Transverse colon (tissue), 4 donors: ENCODE results near the gene COLQ. TPM values are rescaled to one million over a fixed set of nuclear protein-coding genes. Genes with fewer than 3 reads are reported as not detected.

Experiments used
- DNase-seq: peaks from one replicate; pipeline ENCODE4 v3.0.0-alpha.2; 2019
- H3K27ac ChIP-seq, 4 donors: fragments of 200-600 bp; sonication (generic); 2 replicates each; pipeline ENCODE4 v1.5.1; 2016 to 2018; ENCODE audit warnings: inconsistent platforms in 4 of 4
- H3K27me3 ChIP-seq: fragments of 200-600 bp; sonication (generic); 2 replicates; pipeline ENCODE4 v1.5.1; 2017; ENCODE audit warnings: inconsistent platforms
- H3K36me3 ChIP-seq, 4 donors: fragments of 200-600 bp; sonication (generic); 2 replicates each; pipeline ENCODE4 v1.5.1; 2017 to 2019; ENCODE audit warnings: inconsistent platforms in 4 of 4
- H3K4me1 ChIP-seq, 4 donors: fragments of 200-600 bp; sonication (generic); 2 replicates each; pipeline ENCODE4 v1.5.1; 2017 to 2020; ENCODE audit warnings: inconsistent platforms in 4 of 4
- H3K4me3 ChIP-seq, 4 donors: fragments of 200-600 bp; sonication (generic); 1 replicate in 1 of 4; 2 replicates in 3 of 4; pipeline versions ENCODE4 v1.5.1 to v1.6.1; 2017 to 2019; ENCODE audit warnings: inconsistent platforms in 4 of 4
- H3K9me3 ChIP-seq, 2 donors: fragments of 200-600 bp; sonication (generic); 2 replicates each; pipeline ENCODE4 v1.5.1; 2017 to 2019; ENCODE audit warnings: inconsistent platforms in 2 of 2
- EP300 ChIP-seq: sonication (generic); formaldehyde crosslinking; IDR thresholded peaks from one replicate; pipeline ENCODE4 v1.6.1; 2017; ENCODE audit warnings: antibody characterized with exemption, low read depth
- POLR2A ChIP-seq: fragments of 450-650 bp; IDR thresholded peaks from one replicate; pipeline ENCODE4 v1.6.1; 2016; ENCODE audit warnings: antibody characterized with exemption, mild to moderate bottlenecking, moderate library complexity
- POLR2AphosphoS5 ChIP-seq, 3 donors: sonication (generic); formaldehyde crosslinking; IDR thresholded peaks; one replicate each; pipeline ENCODE4 v1.6.1; 2016; ENCODE audit warnings: antibody characterized with exemption in 3 of 3
- WGBS, 2 donors: methylation state at CpG; one replicate each; pipeline ENCODE4 v1.1.5; 2018; ENCODE audit warnings: low coverage in 1 of 2; 5-methylcytosine and 5-hydroxymethylcytosine counted together
- in situ Hi-C, 4 donors: fragments of 200-750 bp; cut with MboI; loops; one replicate each; pipeline versions ENCODE4 v1.15.0 to v1.15.1; 2017; ENCODE audit warnings: low sequenced_read_pairs in 3 of 4, low pct_ligation_motif_present in 1 of 4, low pct_unique_long_range_greater_than_20kb in 1 of 4
- intact Hi-C: fragments of 100-400 bp; cut with DNase I; formaldehyde crosslinking; loops from one replicate; pipeline ENCODE4 v1.15.1; 2023; ENCODE audit warnings: low total_unique reads
- total RNA-seq, 4 donors: library from RNA; depleted of rRNA; stranded (reverse); fragments of >200 nt; gene quantifications; one replicate each; pipeline ENCODE4 v1.1.0, GENCODE V29; 2016
- TF ChIP-seq, protein P1 (sequence below), 5 experiments: fragments of 200-600 bp in 3 of 5; fragments of 450-650 bp in 2 of 5; sonication (generic) in 3 of 5; IDR thresholded peaks; 1 replicate in 2 of 5; 2 replicates in 3 of 5; pipeline ENCODE4 v1.5.1; 2016 to 2017; ENCODE audit warnings: antibody characterized with exemption in 5 of 5, inconsistent platforms in 3 of 5, mild to moderate bottlenecking in 2 of 5, moderate library complexity in 1 of 5

The COLQ gene
- total RNA-seq, 4 donors from 2014 or later: 0.68 to 1.7 TPM; not detected in 2

DNA sequence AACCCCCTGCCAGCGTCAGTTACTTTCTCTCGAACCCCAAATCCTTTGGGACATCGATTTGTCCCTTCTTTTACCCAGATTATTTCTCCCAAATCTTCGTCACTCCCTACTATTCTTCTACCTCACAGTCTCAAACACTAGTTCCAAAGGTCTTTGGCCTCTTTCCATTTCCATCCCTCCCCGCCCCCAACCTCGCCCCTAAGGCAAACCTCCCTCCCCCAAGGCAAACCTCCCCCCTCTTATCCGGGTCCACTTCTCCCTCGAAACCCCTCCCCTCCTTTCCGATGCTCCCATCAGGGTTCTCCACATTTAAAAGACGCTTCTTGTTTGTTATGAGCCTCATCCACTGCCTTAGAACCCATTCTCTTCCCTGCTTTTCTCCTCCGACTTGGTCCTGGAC is 93.5 kb downstream of the COLQ start:
- WGBS, 2 donors: 0 to 3% methylated on average over 2 to 11 of the region's 11 CpGs
- DNase-seq: peak; percentile 46
- H3K9me3 ChIP-seq: no peaks in the 10 kb centered on the region
- in situ Hi-C loops: loop anchor here in 3 of 4 donors (25.0 kb wide), 1 partner anchor 134 kb away; no protein-coding TSS in a partner anchor
- peak overlapping the region; percentile 77 to 89 (median 85) for H3K27ac ChIP-seq
- H3K4me3 ChIP-seq: peak overlapping the region; percentile 72 to 88 (median 77)
- H3K4me1 ChIP-seq: peaks cover 6 to 41% (median 23%) of the 10 kb centered on the region in 4 donors
- intact Hi-C loops: no loop called here
- H3K36me3 ChIP-seq: peaks cover 0 to 17% (median 0%) of the 10 kb centered on the region in 4 donors
- no peak for TF ChIP-seq EP300
- no peak for TF ChIP-seq POLR2AphosphoS5 (IDR thresholded peaks at IDR 0.05)
- TF ChIP-seq POLR2A: no peak
- TF ChIP-seq, protein P1, sequence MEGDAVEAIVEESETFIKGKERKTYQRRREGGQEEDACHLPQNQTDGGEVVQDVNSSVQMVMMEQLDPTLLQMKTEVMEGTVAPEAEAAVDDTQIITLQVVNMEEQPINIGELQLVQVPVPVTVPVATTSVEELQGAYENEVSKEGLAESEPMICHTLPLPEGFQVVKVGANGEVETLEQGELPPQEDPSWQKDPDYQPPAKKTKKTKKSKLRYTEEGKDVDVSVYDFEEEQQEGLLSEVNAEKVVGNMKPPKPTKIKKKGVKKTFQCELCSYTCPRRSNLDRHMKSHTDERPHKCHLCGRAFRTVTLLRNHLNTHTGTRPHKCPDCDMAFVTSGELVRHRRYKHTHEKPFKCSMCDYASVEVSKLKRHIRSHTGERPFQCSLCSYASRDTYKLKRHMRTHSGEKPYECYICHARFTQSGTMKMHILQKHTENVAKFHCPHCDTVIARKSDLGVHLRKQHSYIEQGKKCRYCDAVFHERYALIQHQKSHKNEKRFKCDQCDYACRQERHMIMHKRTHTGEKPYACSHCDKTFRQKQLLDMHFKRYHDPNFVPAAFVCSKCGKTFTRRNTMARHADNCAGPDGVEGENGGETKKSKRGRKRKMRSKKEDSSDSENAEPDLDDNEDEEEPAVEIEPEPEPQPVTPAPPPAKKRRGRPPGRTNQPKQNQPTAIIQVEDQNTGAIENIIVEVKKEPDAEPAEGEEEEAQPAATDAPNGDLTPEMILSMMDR (IDR thresholded peaks at IDR 0.05): no peak
- no peaks in the 10 kb centered on the region for H3K27me3 ChIP-seq

DNA sequence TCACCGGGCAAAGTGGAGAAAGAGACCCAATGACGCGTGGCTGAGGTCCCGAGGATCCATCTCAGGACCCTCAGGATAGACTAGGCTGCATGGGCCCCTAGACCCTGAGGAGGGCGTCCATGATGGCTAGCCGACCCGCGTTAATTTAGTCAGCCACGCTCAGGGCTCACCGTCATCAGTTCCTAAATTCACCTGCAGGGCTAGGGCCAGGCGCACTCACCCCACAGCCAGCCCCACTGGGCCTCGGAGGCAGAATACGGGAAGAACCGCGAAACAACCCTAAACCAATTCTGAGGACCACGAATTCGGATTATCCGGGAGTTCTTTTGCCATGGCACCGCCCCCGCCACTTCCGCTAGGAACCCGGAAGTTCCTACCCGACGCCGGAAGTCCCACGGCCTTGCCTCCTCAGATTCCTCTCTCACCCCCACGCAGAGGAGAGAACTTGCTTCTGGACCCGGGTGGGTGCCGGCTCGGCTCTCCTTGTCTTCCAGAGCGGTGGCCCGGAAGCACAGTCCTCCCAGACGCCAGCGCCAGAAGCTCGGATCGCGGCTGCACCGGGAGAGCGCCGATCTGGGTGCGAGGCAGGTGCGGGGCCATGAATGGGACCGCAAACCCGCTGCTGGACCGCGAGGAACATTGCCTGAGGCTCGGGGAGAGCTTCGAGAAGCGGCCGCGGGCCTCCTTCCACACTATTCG is 94.2 kb downstream of the COLQ start, which contains the start of the genes EAF1 and METTL6:
Gene EAF1, plus strand, starts transcription at position 417 of the 699 bp plus-strand sequence. Its CDS starts 182 bp downstream, at position 599.
Gene METTL6, minus strand, starts transcription at position 363 of the 699 bp plus-strand sequence. CDS start 1,033 bp downstream, outside the sequence.
- H3K4me3 ChIP-seq: peak within 1 kb of the TSS; percentile 72 to 88 (median 77)
- in situ Hi-C loops: loop anchor here in 3 of 4 donors (25.0 kb wide), 1 partner anchor 135 kb away; no protein-coding TSS in a partner anchor
- WGBS, 2 donors: 0% methylated on average over 13 of the region's 52 CpGs; no CpG with 5 or more reads in 1 of the 2 donors

DNA sequence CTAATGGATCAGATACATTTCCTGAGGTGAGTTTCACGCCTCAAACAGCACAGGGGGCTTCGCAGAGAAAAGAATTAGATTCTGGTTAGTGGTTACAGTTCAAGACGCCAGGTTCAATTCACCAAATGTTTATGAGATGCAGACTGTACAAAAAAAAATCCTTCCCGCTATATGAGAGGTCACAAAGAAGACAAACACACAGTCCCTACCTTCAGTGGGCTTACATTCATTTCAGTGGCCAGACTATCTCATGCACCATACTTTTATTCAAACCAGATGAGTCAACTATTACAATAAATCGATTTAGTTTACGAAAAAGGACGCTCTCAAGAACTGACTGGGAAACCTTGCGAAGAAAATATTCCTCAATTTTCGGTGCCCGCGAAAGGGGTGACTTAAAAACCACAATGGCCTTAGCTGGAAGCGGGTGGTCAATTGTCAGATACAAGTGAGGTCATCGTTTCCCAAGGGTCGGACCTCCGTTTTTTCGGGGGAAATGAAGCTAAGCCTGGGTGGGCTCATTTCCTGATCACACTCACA is 94.9 kb downstream of the COLQ start:
- 54 to 81% methylated on average over 8 to 16 of the region's 16 CpGs for WGBS, 2 donors

More for the DNA sequence above, 94.2 kb downstream of the COLQ start, which contains the start of the genes EAF1 and METTL6:
- DNase-seq: peak; percentile 88
- TF ChIP-seq, protein P1 (IDR thresholded peaks at IDR 0.05): peak in 4 of 5 experiments; percentile 22 to 34 (median 23)
- TF ChIP-seq POLR2A (peak; percentile 43), POLR2AphosphoS5 (IDR thresholded peaks at IDR 0.05) (peak in 2 of 3 donors; percentile 12 to 29), EP300 (no peak)
- peaks cover 6 to 41% (median 23%) of the 10 kb centered on the region in 4 donors for H3K4me1 ChIP-seq
- intact Hi-C loops: no loop called here
- peaks cover 0 to 17% (median 0%) of the 10 kb centered on the region in 4 donors for H3K36me3 ChIP-seq
- H3K9me3 ChIP-seq: no peaks in the 10 kb centered on the region
- peak within 1 kb of the TSS; percentile 77 to 89 (median 85) for H3K27ac ChIP-seq
- no peaks in the 10 kb centered on the region for H3K27me3 ChIP-seq

More for the DNA sequence above, 94.9 kb downstream of the COLQ start:
- peak overlapping the region; percentile 77 to 89 (median 85) for H3K27ac ChIP-seq
- in situ Hi-C loops: loop anchor here in 3 of 4 donors (25.0 kb wide), 1 partner anchor 136 kb away; no protein-coding TSS in a partner anchor
- H3K4me1 ChIP-seq: peaks cover 6 to 41% (median 23%) of the 10 kb centered on the region in 4 donors
- H3K36me3 ChIP-seq: peaks cover 0 to 15% (median 0%) of the 10 kb centered on the region in 4 donors
- TF ChIP-seq POLR2AphosphoS5 (IDR thresholded peaks at IDR 0.05): no peak
- no peak for TF ChIP-seq POLR2A
- TF ChIP-seq EP300: no peak
- TF ChIP-seq, protein P1 (IDR thresholded peaks at IDR 0.05): no peak
- intact Hi-C loops: no loop called here
- H3K9me3 ChIP-seq: no peaks in the 10 kb centered on the region
- DNase-seq: no peak
- H3K27me3 ChIP-seq: no peaks in the 10 kb centered on the region
- peak overlapping the region; percentile 72 to 88 (median 77) for H3K4me3 ChIP-seq
